Kidney epithelial cell (primary cell): ENCODE measurements around the gene PTPRQ. TPM values are rescaled to one million over a fixed set of nuclear protein-coding genes. Genes with fewer than 3 reads are reported as not detected.

ENCODE experiments used
- DNase-seq: peaks from one replicate; pipeline ENCODE4 v3.0.0-alpha.2; 2010; ENCODE audit warnings: low read depth
- H3K27me3 ChIP-seq: 2 replicates; pipeline ENCODE4 v1.6.0; 2011; ENCODE audit warnings: low read length; ENCODE audit not compliant: control insufficient read depth, insufficient read depth
- H3K36me3 ChIP-seq: 2 replicates; pipeline ENCODE4 v1.5.1; 2011; ENCODE audit warnings: low read length; ENCODE audit not compliant: control insufficient read depth, insufficient read depth
- H3K4me3 ChIP-seq: 2 replicates; pipeline ENCODE4 v1.5.1; 2011; ENCODE audit warnings: low read depth, mild to moderate bottlenecking, control low read depth, low read length
- total RNA-seq: library from RNA; depleted of rRNA; stranded (reverse); fragments of >200 nt; gene quantifications from 2 replicates; pipeline ENCODE4 v1.2.3, GENCODE V29; 2015
- TF ChIP-seq, protein P1 (sequence below): IDR thresholded peaks from 2 replicates; pipeline ENCODE4 v1.5.1; 2011; ENCODE audit warnings: mild to moderate bottlenecking, moderate library complexity, low read length, control low read depth, inconsistent platforms; ENCODE audit not compliant: insufficient read depth, poor library complexity, severe bottlenecking

PTPRQ gene
- total RNA-seq, 1 donor from 2014 or later = under 0.01 TPM

- Histone ChIP-seq H3K27me3 (no peaks in the 10 kb centered on the region), H3K4me3 (no peak overlapping the region), H3K36me3 (no peaks in the 10 kb centered on the region)
- TF ChIP-seq, protein P1, sequence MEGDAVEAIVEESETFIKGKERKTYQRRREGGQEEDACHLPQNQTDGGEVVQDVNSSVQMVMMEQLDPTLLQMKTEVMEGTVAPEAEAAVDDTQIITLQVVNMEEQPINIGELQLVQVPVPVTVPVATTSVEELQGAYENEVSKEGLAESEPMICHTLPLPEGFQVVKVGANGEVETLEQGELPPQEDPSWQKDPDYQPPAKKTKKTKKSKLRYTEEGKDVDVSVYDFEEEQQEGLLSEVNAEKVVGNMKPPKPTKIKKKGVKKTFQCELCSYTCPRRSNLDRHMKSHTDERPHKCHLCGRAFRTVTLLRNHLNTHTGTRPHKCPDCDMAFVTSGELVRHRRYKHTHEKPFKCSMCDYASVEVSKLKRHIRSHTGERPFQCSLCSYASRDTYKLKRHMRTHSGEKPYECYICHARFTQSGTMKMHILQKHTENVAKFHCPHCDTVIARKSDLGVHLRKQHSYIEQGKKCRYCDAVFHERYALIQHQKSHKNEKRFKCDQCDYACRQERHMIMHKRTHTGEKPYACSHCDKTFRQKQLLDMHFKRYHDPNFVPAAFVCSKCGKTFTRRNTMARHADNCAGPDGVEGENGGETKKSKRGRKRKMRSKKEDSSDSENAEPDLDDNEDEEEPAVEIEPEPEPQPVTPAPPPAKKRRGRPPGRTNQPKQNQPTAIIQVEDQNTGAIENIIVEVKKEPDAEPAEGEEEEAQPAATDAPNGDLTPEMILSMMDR = no peak
- DNase-seq = no peak
Measured at GRCh38 chr12:80512781-80513180, 68.7 kb downstream of the PTPRQ start.

- DNase-seq = no peak
- TF ChIP-seq, protein P1 = no peak
Measured at GRCh38 chr12:80513211-80513610, 69.2 kb downstream of the PTPRQ start.

GRCh38 chr12:80517655-80518054, 73.6 kb downstream of the PTPRQ start:
- TF ChIP-seq, protein P1 = no peak
- Histone ChIP-seq H3K4me3 (no peak overlapping the region), H3K27me3 (no peaks in the 10 kb centered on the region), H3K36me3 (no peaks in the 10 kb centered on the region)
- no peak for DNase-seq

More at GRCh38 chr12:80513211-80513610, 69.2 kb downstream of the PTPRQ start:
- Histone ChIP-seq H3K36me3 (no peaks in the 10 kb centered on the region), H3K27me3 (no peaks in the 10 kb centered on the region), H3K4me3 (no peak overlapping the region)

GRCh38 chr12:80531646-80532045, 87.6 kb downstream of the PTPRQ start:
- no peak for DNase-seq
- no peaks in the 10 kb centered on the region for H3K36me3 ChIP-seq
- TF ChIP-seq, protein P1 = no peak
- no peak overlapping the region for H3K4me3 ChIP-seq
- no peaks in the 10 kb centered on the region for H3K27me3 ChIP-seq

GRCh38 chr12:80539029-80539428, 95.0 kb downstream of the PTPRQ start:
- TF ChIP-seq, protein P1 = no peak
- Histone ChIP-seq H3K27me3 (no peaks in the 10 kb centered on the region), H3K36me3 (no peaks in the 10 kb centered on the region), H3K4me3 (no peak overlapping the region)
- DNase-seq = no peak

- Histone ChIP-seq H3K27me3 (no peaks in the 10 kb centered on the region), H3K36me3 (no peaks in the 10 kb centered on the region), H3K4me3 (no peak overlapping the region)
- DNase-seq = no peak
- TF ChIP-seq, protein P1 = no peak
Measured at GRCh38 chr12:80549298-80549697, 105.3 kb downstream of the PTPRQ start.
